ENCODE data around the gene SUMF1. TPM values are rescaled to one million over a fixed set of nuclear protein-coding genes. Genes with fewer than 3 reads are reported as not detected.

SUMF1 gene
- total RNA-seq, 4 donors from 2014 or later = 17.9 to 71.3 (median 30.3) TPM

DNA sequence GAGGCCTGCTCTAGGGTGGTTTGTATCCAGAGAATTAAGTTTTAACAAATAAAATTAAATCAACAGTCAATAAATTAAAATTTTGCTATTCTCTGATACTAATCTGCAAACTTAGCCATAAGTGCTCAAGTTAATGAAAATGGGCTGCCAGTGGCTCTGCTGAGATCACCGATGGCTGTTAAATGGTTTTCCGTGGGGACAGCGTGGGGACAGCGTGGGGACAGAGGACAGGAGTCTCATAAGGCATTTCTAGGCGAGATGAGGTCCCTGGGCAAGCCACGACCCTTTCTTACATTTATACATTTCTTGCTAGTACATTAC lies 110.9 kb downstream of the SUMF1 start:
- peak overlapping the region in 1 of 2 donors; percentile 61 for H3K27ac ChIP-seq
- H3K27me3 ChIP-seq = no peaks in the 10 kb centered on the region
- no peak overlapping the region for H3K4me3 ChIP-seq
- no peaks in the 10 kb centered on the region for H3K36me3 ChIP-seq
- intact Hi-C loops (cut with DNase I; ENCODE audit: low total_unique reads) = no loop called here
- no peaks in the 10 kb centered on the region for H3K9me3 ChIP-seq
- DNase-seq = no peak
- no peak for TF ChIP-seq POLR2A (IDR thresholded peaks at IDR 0.05)
- TF ChIP-seq, protein P1, sequence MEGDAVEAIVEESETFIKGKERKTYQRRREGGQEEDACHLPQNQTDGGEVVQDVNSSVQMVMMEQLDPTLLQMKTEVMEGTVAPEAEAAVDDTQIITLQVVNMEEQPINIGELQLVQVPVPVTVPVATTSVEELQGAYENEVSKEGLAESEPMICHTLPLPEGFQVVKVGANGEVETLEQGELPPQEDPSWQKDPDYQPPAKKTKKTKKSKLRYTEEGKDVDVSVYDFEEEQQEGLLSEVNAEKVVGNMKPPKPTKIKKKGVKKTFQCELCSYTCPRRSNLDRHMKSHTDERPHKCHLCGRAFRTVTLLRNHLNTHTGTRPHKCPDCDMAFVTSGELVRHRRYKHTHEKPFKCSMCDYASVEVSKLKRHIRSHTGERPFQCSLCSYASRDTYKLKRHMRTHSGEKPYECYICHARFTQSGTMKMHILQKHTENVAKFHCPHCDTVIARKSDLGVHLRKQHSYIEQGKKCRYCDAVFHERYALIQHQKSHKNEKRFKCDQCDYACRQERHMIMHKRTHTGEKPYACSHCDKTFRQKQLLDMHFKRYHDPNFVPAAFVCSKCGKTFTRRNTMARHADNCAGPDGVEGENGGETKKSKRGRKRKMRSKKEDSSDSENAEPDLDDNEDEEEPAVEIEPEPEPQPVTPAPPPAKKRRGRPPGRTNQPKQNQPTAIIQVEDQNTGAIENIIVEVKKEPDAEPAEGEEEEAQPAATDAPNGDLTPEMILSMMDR (IDR thresholded peaks at IDR 0.05) = no peak
- H3K4me1 ChIP-seq = no peaks in the 10 kb centered on the region

DNA sequence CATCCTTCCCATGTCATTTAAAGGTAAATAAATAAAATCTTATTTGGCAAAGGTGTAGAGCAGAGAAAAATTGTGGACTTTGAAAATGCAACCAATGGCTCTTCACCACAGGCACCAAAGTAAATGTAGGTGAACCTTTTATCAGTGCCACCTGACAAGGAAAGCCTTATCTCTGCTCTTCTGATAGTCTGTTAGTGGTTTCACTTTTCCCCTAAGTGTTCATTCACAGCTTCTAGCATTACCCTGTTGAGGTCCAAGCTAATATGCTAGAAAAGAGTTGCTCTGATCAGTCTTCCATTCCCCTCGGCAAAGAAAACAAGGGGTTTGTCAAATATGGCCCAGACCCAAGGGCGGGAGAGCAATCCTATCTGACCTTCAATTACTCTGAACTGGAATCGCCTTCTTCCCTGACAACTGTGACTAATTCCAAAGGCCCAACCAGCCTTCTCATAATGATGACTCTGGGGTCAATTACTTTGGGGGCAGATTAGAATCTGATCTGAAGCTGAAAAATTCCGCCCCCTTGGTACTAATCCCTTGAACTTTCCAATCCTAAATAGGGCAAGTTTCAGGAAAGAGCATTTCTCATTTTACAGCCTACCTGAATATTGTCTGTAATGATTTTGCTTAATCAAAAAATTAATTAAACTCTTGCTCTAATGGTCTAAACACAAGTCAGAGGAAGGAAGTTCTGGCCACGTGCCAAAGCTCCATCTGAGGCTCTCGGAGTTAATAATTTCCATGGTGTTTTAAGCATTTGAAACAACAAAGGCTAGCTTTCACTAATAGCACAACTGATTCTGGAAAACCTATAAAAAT lies 111.5 kb downstream of the SUMF1 start:
- intact Hi-C loops (cut with DNase I; ENCODE audit: low total_unique reads) = no loop called here

DNA sequence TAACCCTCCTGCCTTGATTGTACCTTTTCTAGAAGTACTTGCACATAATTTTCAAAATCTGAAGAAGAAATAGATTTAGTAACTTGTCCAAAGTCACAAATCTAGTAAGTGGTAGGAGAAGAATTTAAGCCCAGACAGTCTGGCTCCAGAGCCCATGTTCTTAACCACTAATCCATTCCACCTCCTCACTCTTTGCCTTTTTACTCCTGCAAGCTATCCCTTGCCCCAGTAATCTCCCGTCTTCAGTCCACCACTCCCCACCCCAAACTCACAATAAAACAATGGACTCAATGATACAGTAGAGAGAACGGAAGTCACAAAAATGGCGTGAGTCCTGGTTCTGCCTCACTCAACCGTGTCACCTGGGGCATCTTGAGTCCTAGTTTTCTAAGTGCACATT lies 115.2 kb downstream of the SUMF1 start:
- no peak for DNase-seq
- Histone ChIP-seq H3K36me3 (no peaks in the 10 kb centered on the region), H3K9me3 (no peaks in the 10 kb centered on the region), H3K4me1 (no peaks in the 10 kb centered on the region), H3K27me3 (no peaks in the 10 kb centered on the region), H3K27ac (peak overlapping the region; percentile 73 to 82), H3K4me3 (no peak overlapping the region)
- intact Hi-C loops (cut with DNase I; ENCODE audit: low total_unique reads) = loop anchor here (5.0 kb wide), 1 partner anchor 285 kb away; no protein-coding TSS in a partner anchor
- no peak for TF ChIP-seq POLR2A (IDR thresholded peaks at IDR 0.05)
- TF ChIP-seq, protein P1 (IDR thresholded peaks at IDR 0.05) = no peak

More for the DNA sequence above, 111.5 kb downstream of the SUMF1 start:
- H3K36me3 ChIP-seq = no peaks in the 10 kb centered on the region
- TF ChIP-seq POLR2A (IDR thresholded peaks at IDR 0.05) = no peak
- TF ChIP-seq, protein P1 (IDR thresholded peaks at IDR 0.05) = no peak
- peak; percentile 32 to 58 for DNase-seq
- H3K4me3 ChIP-seq = no peak overlapping the region
- no peaks in the 10 kb centered on the region for H3K9me3 ChIP-seq
- H3K27ac ChIP-seq = peak overlapping the region; percentile 1 to 61
- no peaks in the 10 kb centered on the region for H3K27me3 ChIP-seq
- no peaks in the 10 kb centered on the region for H3K4me1 ChIP-seq

DNA sequence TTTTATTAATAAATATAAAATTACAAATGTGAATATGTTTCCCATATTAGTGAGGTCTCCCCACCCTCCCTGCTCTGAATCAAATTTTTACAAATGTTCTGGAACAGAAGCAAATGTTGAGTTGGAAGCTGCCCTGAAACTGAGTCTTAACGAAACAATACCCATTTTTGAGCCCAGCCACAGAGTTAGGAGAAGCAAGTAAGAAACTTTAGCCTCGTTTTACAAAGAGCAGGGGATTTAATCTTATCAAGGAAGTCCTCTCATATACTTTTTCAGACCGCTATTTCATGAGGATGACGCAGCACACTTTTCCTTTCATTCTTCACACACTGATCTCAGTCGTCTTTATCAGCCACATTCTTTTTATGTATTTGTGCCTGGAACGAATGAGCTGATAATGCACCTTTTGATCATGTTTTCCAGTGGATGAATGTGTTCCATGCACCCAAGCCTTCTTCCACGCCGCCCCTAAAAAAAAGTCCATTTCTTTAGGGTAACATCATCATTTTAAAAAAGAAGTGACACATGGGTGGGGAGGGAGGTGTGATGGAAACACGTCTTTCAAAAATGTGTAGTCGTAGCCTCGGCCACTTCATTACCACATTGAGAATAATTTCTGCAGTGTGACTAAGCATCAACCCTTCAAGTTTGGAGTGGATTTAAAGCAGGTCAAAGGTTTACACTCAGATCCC lies 115.8 kb downstream of the SUMF1 start:
- TF ChIP-seq, protein P1 (IDR thresholded peaks at IDR 0.05) = no peak
- no peak for TF ChIP-seq POLR2A (IDR thresholded peaks at IDR 0.05)
- no peak for DNase-seq
- peak overlapping the region; percentile 73 to 82 for H3K27ac ChIP-seq
- intact Hi-C loops (cut with DNase I; ENCODE audit: low total_unique reads) = loop anchor here (5.0 kb wide), 1 partner anchor 286 kb away; no protein-coding TSS in a partner anchor
- no peaks in the 10 kb centered on the region for H3K27me3 ChIP-seq
- H3K9me3 ChIP-seq = no peaks in the 10 kb centered on the region
- H3K36me3 ChIP-seq = no peaks in the 10 kb centered on the region
- no peaks in the 10 kb centered on the region for H3K4me1 ChIP-seq
- peak overlapping the region; percentile 18 to 23 for H3K4me3 ChIP-seq

DNA sequence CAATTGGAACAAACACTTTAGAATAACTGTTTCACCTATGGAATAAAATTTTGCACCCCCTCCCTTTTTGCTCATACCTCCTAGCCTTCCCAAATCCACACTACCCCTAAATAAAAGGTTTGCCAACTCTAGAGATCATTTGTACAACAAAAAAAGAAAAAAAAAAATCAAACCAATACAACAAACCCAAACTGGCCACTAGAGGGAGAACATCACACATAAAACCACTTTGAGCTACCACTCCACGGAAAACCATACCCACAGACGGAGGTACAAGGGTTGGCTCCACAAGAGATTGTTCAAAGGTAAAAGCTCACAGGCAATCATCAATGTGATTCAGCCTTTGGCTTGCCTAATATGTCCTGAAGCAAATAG lies 116.3 kb downstream of the SUMF1 start:
- intact Hi-C loops (cut with DNase I; ENCODE audit: low total_unique reads) = loop anchor here (5.0 kb wide), 1 partner anchor 287 kb away; no protein-coding TSS in a partner anchor

More for the DNA sequence above, 116.3 kb downstream of the SUMF1 start:
- Histone ChIP-seq H3K27ac (peak overlapping the region; percentile 73 to 82), H3K27me3 (no peaks in the 10 kb centered on the region), H3K4me1 (no peaks in the 10 kb centered on the region), H3K36me3 (no peaks in the 10 kb centered on the region), H3K9me3 (no peaks in the 10 kb centered on the region), H3K4me3 (peak overlapping the region; percentile 18 to 23)
- no peak for TF ChIP-seq POLR2A (IDR thresholded peaks at IDR 0.05)
- TF ChIP-seq, protein P1 (IDR thresholded peaks at IDR 0.05) = peak; percentile 65 to 81 (median 68)
- DNase-seq = peak; percentile 29 to 63

Measured in uterus (tissue), 4 donors.